Measurements from ENCODE around the gene STIM1. TPM values are rescaled to one million over a fixed set of nuclear protein-coding genes. Genes with fewer than 3 reads are reported as not detected.

Gene STIM1
- total RNA-seq, 1 experiment from 2014 or later = 18.0 TPM

- POLR2A ChIA-PET = no interaction called here
- TF ChIP-seq SMAD3 (CRISPR knock-in tag; IDR thresholded peaks at IDR 0.05; ENCODE audit: borderline replicate concordance) (no peak), ZNF138 (CRISPR knock-in tag; conservative IDR thresholded peaks at IDR 0.05) (no peak)
- H3K27me3 Mint-ChIP-seq (ENCODE audit: low read depth) = no peaks in the 10 kb centered on the region; the same call in 1 of the 2 replicates
- no peaks in the 10 kb centered on the region for H3K4me1 Mint-ChIP-seq
- H3K4me3 Mint-ChIP-seq = no peak overlapping the region
- peaks cover 17% of the 10 kb centered on the region for H3K36me3 Mint-ChIP-seq
- DNase-seq (ENCODE audit: low spot score) = no peak
- CTCF ChIA-PET = no interaction called here
- no peak overlapping the region for H3K27ac Mint-ChIP-seq
- peaks cover 51% of the 10 kb centered on the region for H3K9me3 Mint-ChIP-seq
- ATAC-seq = no peak
These were observed 174.7 kb downstream of the STIM1 start for GRCh38 chr11:4030197-4030596.

- Mint-ChIP-seq H3K4me3 (no peak overlapping the region), H3K9me3 (peaks cover 52% of the 10 kb centered on the region), H3K36me3 (peaks cover 13% of the 10 kb centered on the region), H3K27me3 (ENCODE audit: low read depth) (no peaks in the 10 kb centered on the region; the same call in 1 of the 2 replicates), H3K27ac (no peak overlapping the region), H3K4me1 (no peaks in the 10 kb centered on the region)
- POLR2A ChIA-PET = no interaction called here
- TF ChIP-seq OVOL2 (CRISPR knock-in tag; IDR thresholded peaks at IDR 0.05; ENCODE audit: borderline replicate concordance) (no peak), NR3C1 (CRISPR knock-in tag; conservative IDR thresholded peaks at IDR 0.05; ENCODE audit: low read depth) (no peak), E2F5 (CRISPR knock-in tag; IDR thresholded peaks at IDR 0.05) (no peak), NFE2L1 (CRISPR knock-in tag; IDR thresholded peaks at IDR 0.05) (no peak), SOX15 (CRISPR knock-in tag; IDR thresholded peaks at IDR 0.05) (no peak)
- no peak for DNase-seq (ENCODE audit: low spot score)
- CTCF ChIA-PET = no interaction called here
- no peak for ATAC-seq
These were observed 176.6 kb downstream of the STIM1 start for GRCh38 chr11:4032097-4032496.

GRCh38 chr11:4035985-4036384 is 180.5 kb downstream of the STIM1 start:
- ATAC-seq = no peak

GRCh38 chr11:4039011-4039410 is 183.5 kb downstream of the STIM1 start:
- Mint-ChIP-seq H3K4me3 (no peak overlapping the region), H3K27ac (no peak overlapping the region), H3K4me1 (no peaks in the 10 kb centered on the region), H3K27me3 (ENCODE audit: low read depth) (no peaks in the 10 kb centered on the region; the same call in 1 of the 2 replicates), H3K9me3 (peaks cover 30% of the 10 kb centered on the region), H3K36me3 (peaks cover 6% of the 10 kb centered on the region)
- CTCF ChIA-PET = no interaction called here
- ATAC-seq (no peak), DNase-seq (ENCODE audit: low spot score) (no peak)
- POLR2A ChIA-PET = no interaction called here
- TF ChIP-seq KAT7 (CRISPR knock-in tag; IDR thresholded peaks at IDR 0.05; ENCODE audit: borderline replicate concordance) = no peak
- TF ChIP-seq ARID4B (CRISPR knock-in tag; IDR thresholded peaks at IDR 0.05; ENCODE audit: borderline replicate concordance) = no peak
- no peak for TF ChIP-seq ATF2 (CRISPR knock-in tag; IDR thresholded peaks at IDR 0.05; ENCODE audit: borderline replicate concordance, low read depth)
- no peak for TF ChIP-seq ELF4 (CRISPR knock-in tag; IDR thresholded peaks at IDR 0.05; ENCODE audit: low read depth)
- TF ChIP-seq TCF7 (CRISPR knock-in tag; IDR thresholded peaks at IDR 0.05; ENCODE audit: low read depth) = no peak

More at GRCh38 chr11:4035985-4036384, 180.5 kb downstream of the STIM1 start:
- no peak for TF ChIP-seq ZNF425 (CRISPR knock-in tag; conservative IDR thresholded peaks at IDR 0.05)
- TF ChIP-seq ZNF317 (CRISPR knock-in tag; IDR thresholded peaks at IDR 0.05; ENCODE audit: borderline replicate concordance, low read depth) = no peak
- no peak for TF ChIP-seq ESRRA (CRISPR knock-in tag; IDR thresholded peaks at IDR 0.05; ENCODE audit: borderline replicate concordance)
- no peak for TF ChIP-seq ELF4 (CRISPR knock-in tag; IDR thresholded peaks at IDR 0.05; ENCODE audit: low read depth)
- no peak for TF ChIP-seq ZNF423 (CRISPR knock-in tag; IDR thresholded peaks at IDR 0.05)
- TF ChIP-seq FOXJ3 (CRISPR knock-in tag; IDR thresholded peaks at IDR 0.05; ENCODE audit: borderline replicate concordance) = no peak
- TF ChIP-seq ZBTB21 (CRISPR knock-in tag; IDR thresholded peaks at IDR 0.05; ENCODE audit: borderline replicate concordance) = no peak
- no peaks in the 10 kb centered on the region; the same call in 1 of the 2 replicates for H3K27me3 Mint-ChIP-seq (ENCODE audit: low read depth)
- H3K9me3 Mint-ChIP-seq = peaks cover 50% of the 10 kb centered on the region
- no peak overlapping the region for H3K4me3 Mint-ChIP-seq
- H3K27ac Mint-ChIP-seq = no peak overlapping the region
- H3K4me1 Mint-ChIP-seq = no peaks in the 10 kb centered on the region
- no peak for DNase-seq (ENCODE audit: low spot score)
- ChIA-PET POLR2A (no interaction called here), CTCF (no interaction called here)
- H3K36me3 Mint-ChIP-seq = peaks cover 10% of the 10 kb centered on the region

All from WTC11 (cell line).